Smooth muscle cell (in vitro differentiated cells): Measurements from ENCODE around the gene EYS. TPM values are rescaled to one million over a fixed set of nuclear protein-coding genes. Genes with fewer than 3 reads are reported as not detected.

Experiments
- DNase-seq: peaks from one replicate; lab custom pipeline; 2025; ENCODE audit not compliant: unreplicated experiment; lab: John Stamatoyannopoulos, UW
- H2AFZ ChIP-seq: fragments of 200-600 bp; sonication (generic); 2 replicates; pipeline ENCODE4 v1.6.0; 2016; ENCODE audit warnings: antibody characterized with exemption, low read depth, mild to moderate bottlenecking
- H3F3A ChIP-seq: fragments of 200-600 bp; sonication (generic); 2 replicates; pipeline ENCODE4 v1.6.0; 2017; ENCODE audit warnings: antibody characterized with exemption, low read depth
- H3K27ac ChIP-seq: fragments of 200-600 bp; sonication (generic); 2 replicates; pipeline ENCODE4 v1.5.1; 2016; ENCODE audit warnings: low read depth, mild to moderate bottlenecking
- H3K27me3 ChIP-seq: fragments of 200-600 bp; sonication (generic); 2 replicates; pipeline ENCODE4 v1.6.1; 2016; ENCODE audit warnings: low read depth, mild to moderate bottlenecking
- H3K36me3 ChIP-seq: fragments of 200-600 bp; sonication (generic); 2 replicates; pipeline ENCODE4 v1.5.1; 2016; ENCODE audit warnings: low read depth
- H3K4me1 ChIP-seq: fragments of 200-600 bp; sonication (generic); 2 replicates; pipeline ENCODE4 v1.5.1; 2016; ENCODE audit warnings: low read depth
- H3K4me2 ChIP-seq: fragments of 200-600 bp; sonication (generic); 2 replicates; pipeline ENCODE4 v1.6.0; 2016; ENCODE audit warnings: mild to moderate bottlenecking
- H3K4me3 ChIP-seq: fragments of 200-600 bp; sonication (generic); 2 replicates; pipeline ENCODE4 v1.5.1; 2016; ENCODE audit warnings: mild to moderate bottlenecking
- H3K79me2 ChIP-seq: fragments of 200-600 bp; sonication (generic); 2 replicates; pipeline ENCODE4 v1.6.0; 2016; ENCODE audit warnings: low read depth, mild to moderate bottlenecking
- H3K9ac ChIP-seq: fragments of 200-600 bp; sonication (generic); 2 replicates; pipeline ENCODE4 v1.6.0; 2016; ENCODE audit warnings: low read depth
- H3K9me3 ChIP-seq: fragments of 200-600 bp; sonication (generic); replicated peaks from 2 replicates; pipeline ENCODE4 v1.5.1; 2016; ENCODE audit warnings: low read depth
- H4K20me1 ChIP-seq: fragments of 200-600 bp; sonication (generic); 2 replicates; pipeline ENCODE4 v1.6.0; 2016; ENCODE audit warnings: low read depth
- WGBS: methylation state at CpG from one replicate; pipeline ENCODE4 v1.1.7; 2016; ENCODE audit warnings: low lambda C conversion rate; 5-methylcytosine and 5-hydroxymethylcytosine counted together
- polyA plus RNA-seq: library from polyadenylated mRNA; unstranded; fragments of >200 nt; fragmentation: Nextera tagmentation; extraction: Ambion mirVana; gene quantifications from 2 replicates; pipeline ENCODE4 v1.2.1, GENCODE V29; 2016
- total RNA-seq: library from RNA; depleted of rRNA; stranded (reverse); fragments of >200 nt; gene quantifications from 2 replicates; pipeline ENCODE4 v1.2.3, GENCODE V29; 2014
- TF ChIP-seq, protein P1 (sequence below): fragments of 200-600 bp; sonication (generic); IDR thresholded peaks from 2 replicates; pipeline ENCODE4 v1.5.1; 2017; ENCODE audit warnings: borderline replicate concordance, mild to moderate bottlenecking, antibody characterized with exemption; ENCODE audit not compliant: insufficient read depth, poor library complexity, severe bottlenecking

Gene EYS
- total and polyA plus RNA-seq, 2 experiments from 2014 or later = 0.07 to 0.18 TPM

DNA sequence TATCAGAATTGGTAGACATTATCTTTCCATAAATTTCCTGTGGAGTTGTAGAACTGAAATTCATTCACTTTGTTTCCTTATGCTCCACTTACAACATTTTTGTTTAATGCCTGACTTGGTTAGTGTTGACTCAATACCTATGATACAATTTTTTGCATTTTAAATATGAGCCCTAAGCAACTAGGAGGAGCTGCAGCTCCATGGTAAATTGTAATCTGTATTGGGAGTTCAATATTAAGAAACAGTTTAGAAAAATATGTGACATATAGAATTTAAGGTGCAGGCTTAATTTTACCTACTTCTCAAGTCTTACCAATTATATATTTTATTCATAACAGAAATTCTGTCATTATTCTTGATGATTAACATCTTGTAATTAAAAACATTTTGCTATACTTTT, 868.3 kb downstream of the EYS start:
- Histone ChIP-seq H3K27ac (no peak overlapping the region), H3K27me3 (no peaks in the 10 kb centered on the region), H3K4me1 (no peaks in the 10 kb centered on the region), H3F3A (no peaks in the 10 kb centered on the region), H3K4me3 (no peak overlapping the region), H3K79me2 (no peaks in the 10 kb centered on the region), H3K9me3 (no peaks in the 10 kb centered on the region), H3K9ac (no peak overlapping the region), H3K4me2 (no peak overlapping the region), H4K20me1 (no peaks in the 10 kb centered on the region), H3K36me3 (no peaks in the 10 kb centered on the region), H2AFZ (no peak overlapping the region)
- no peak for DNase-seq
- TF ChIP-seq, protein P1, sequence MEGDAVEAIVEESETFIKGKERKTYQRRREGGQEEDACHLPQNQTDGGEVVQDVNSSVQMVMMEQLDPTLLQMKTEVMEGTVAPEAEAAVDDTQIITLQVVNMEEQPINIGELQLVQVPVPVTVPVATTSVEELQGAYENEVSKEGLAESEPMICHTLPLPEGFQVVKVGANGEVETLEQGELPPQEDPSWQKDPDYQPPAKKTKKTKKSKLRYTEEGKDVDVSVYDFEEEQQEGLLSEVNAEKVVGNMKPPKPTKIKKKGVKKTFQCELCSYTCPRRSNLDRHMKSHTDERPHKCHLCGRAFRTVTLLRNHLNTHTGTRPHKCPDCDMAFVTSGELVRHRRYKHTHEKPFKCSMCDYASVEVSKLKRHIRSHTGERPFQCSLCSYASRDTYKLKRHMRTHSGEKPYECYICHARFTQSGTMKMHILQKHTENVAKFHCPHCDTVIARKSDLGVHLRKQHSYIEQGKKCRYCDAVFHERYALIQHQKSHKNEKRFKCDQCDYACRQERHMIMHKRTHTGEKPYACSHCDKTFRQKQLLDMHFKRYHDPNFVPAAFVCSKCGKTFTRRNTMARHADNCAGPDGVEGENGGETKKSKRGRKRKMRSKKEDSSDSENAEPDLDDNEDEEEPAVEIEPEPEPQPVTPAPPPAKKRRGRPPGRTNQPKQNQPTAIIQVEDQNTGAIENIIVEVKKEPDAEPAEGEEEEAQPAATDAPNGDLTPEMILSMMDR = peak; percentile 18

DNA sequence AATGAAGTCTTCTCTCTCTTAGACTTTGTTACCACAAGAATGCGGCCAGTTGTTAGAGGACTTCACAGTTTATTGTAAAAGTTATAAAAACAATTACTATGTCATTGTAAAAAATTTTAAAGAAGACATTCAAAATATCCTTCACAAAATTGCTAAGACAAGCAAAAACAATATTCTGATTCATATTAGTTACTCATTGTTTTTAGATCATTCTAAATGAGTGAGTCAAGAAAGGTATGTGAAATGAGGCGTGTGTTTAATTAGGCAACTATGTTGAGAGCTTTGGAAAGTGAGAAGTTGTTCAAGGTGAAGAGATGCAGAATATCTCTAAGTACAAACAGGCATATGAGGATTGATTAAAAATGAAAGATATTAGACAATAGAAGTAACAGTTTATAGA, 875.3 kb downstream of the EYS start:
- H3K4me1 ChIP-seq = no peaks in the 10 kb centered on the region
- H3K4me2 ChIP-seq = no peak overlapping the region
- H3K4me3 ChIP-seq = no peak overlapping the region
- no peaks in the 10 kb centered on the region for H3F3A ChIP-seq
- H3K79me2 ChIP-seq = no peaks in the 10 kb centered on the region
- no peak overlapping the region for H3K9ac ChIP-seq
- no peak for DNase-seq
- H3K27me3 ChIP-seq = no peaks in the 10 kb centered on the region
- H4K20me1 ChIP-seq = no peaks in the 10 kb centered on the region
- no peaks in the 10 kb centered on the region for H3K9me3 ChIP-seq
- H3K27ac ChIP-seq = no peak overlapping the region
- TF ChIP-seq, protein P1 = no peak
- no peak overlapping the region for H2AFZ ChIP-seq
- WGBS = 82% methylated on average over 2 of the region's 2 CpGs
- H3K36me3 ChIP-seq = no peaks in the 10 kb centered on the region

DNA sequence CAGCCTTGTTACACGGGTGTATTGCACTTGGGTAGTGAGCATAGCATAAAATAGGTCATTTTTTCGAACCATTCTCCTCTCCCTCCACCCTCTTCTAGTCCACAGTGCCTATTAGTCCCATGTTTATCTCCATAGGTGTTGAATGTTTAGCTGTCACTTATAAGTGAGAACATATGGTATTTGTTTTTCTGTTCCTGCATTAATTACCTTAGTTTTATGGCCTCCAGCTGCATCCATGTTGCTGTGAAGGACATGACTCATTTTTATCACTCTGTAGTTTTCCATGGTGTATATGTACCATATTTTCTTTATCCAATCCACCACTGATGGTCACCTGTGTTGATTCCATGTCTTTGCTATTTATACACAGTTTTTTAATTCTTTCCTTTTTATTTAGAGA, 889.5 kb downstream of the EYS start:
- no peak for DNase-seq

DNA sequence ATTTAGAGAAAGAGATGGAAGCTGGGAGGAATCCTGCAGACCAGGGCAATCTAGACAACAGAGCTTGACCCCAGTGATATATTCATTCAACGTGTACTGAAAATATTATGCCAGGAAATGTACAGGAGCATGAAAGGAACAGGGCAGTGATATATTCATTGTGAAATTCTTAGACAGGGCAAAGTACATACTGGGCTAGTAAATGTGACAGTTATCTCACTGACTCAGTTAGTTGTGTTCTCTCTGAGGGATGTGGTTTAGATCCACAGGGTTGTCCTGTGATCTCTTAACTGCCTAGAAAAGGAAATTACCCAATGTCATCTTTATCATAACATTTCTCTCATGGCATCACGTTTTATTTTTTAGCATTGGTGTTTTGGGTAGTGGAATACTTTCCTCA, 891.3 kb downstream of the EYS start:
- Histone ChIP-seq H3K4me1 (no peaks in the 10 kb centered on the region), H3K4me3 (no peak overlapping the region), H3F3A (no peaks in the 10 kb centered on the region), H3K4me2 (peak overlapping the region; percentile 6), H2AFZ (peak overlapping the region; percentile 29), H3K9ac (no peak overlapping the region), H4K20me1 (no peaks in the 10 kb centered on the region), H3K9me3 (no peaks in the 10 kb centered on the region), H3K27ac (no peak overlapping the region), H3K27me3 (no peaks in the 10 kb centered on the region), H3K79me2 (no peaks in the 10 kb centered on the region), H3K36me3 (no peaks in the 10 kb centered on the region)
- DNase-seq = no peak
- TF ChIP-seq, protein P1 = no peak
- WGBS = 34% methylated on average over 2 of the region's 2 CpGs

More for the DNA sequence above, 889.5 kb downstream of the EYS start:
- no peaks in the 10 kb centered on the region for H3K79me2 ChIP-seq
- TF ChIP-seq, protein P1 = no peak
- H3K36me3 ChIP-seq = no peaks in the 10 kb centered on the region
- H3K4me2 ChIP-seq = no peak overlapping the region
- H2AFZ ChIP-seq = no peak overlapping the region
- peaks cover 5% of the 10 kb centered on the region for H3K27me3 ChIP-seq
- no peaks in the 10 kb centered on the region for H3F3A ChIP-seq
- H3K4me1 ChIP-seq = no peaks in the 10 kb centered on the region
- no peak overlapping the region for H3K4me3 ChIP-seq
- no peak overlapping the region for H3K27ac ChIP-seq
- 88% methylated on average over 2 of the region's 2 CpGs for WGBS
- H4K20me1 ChIP-seq = no peaks in the 10 kb centered on the region
- H3K9ac ChIP-seq = no peak overlapping the region
- no peaks in the 10 kb centered on the region for H3K9me3 ChIP-seq
